ENCODE measurements around the gene PREX1. TPM values are rescaled to one million over a fixed set of nuclear protein-coding genes. Genes with fewer than 3 reads are reported as not detected.

PREX1 gene
- total RNA-seq, 1 donor from 2014 or later, result 66.0 TPM

DNA sequence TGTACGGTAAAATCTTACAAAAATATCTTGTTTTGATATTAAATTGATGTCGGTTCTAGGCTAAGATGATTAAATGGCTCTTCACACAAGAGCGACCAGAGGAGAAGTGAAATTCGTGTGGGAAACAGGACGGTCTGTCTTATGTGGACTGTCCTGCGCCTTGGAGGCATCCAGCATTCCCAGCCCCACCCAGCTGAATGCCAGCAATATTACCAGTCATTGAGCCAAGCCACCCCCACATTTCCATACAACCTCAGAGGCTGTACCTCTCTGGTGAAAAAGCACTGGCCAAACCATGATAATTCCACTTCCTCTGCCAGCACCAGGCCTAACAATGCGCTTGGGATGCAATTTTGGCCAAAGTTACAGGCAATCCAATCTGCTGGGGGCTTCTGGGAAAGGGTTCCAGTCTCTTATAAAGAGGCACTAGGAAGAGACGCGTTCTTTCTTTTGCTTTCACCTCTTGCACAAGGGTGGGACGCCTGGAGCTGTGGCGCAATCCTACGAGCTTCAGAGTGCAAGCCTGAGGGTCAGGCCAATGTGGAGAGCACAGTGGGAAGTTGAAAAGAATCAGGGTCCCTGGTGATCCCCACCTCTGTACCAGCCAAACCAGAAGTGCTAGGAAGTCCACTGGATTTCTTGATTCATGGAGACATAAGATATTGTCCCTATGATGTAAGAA is 213.1 kb downstream of the PREX1 start:
- ATAC-seq (no peak), DNase-seq (peak; percentile 45)
- no peak overlapping the region for H3K27ac ChIP-seq
- TF ChIP-seq, protein P1, sequence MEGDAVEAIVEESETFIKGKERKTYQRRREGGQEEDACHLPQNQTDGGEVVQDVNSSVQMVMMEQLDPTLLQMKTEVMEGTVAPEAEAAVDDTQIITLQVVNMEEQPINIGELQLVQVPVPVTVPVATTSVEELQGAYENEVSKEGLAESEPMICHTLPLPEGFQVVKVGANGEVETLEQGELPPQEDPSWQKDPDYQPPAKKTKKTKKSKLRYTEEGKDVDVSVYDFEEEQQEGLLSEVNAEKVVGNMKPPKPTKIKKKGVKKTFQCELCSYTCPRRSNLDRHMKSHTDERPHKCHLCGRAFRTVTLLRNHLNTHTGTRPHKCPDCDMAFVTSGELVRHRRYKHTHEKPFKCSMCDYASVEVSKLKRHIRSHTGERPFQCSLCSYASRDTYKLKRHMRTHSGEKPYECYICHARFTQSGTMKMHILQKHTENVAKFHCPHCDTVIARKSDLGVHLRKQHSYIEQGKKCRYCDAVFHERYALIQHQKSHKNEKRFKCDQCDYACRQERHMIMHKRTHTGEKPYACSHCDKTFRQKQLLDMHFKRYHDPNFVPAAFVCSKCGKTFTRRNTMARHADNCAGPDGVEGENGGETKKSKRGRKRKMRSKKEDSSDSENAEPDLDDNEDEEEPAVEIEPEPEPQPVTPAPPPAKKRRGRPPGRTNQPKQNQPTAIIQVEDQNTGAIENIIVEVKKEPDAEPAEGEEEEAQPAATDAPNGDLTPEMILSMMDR (IDR thresholded peaks at IDR 0.05), result no peak
- no peak overlapping the region for H3K4me3 ChIP-seq
- H3K27me3 ChIP-seq, result no peaks in the 10 kb centered on the region
- H3K4me1 ChIP-seq, result peaks cover under 1% of the 10 kb centered on the region
- intact Hi-C loops (cut with DNase I), result no loop called here
- H3K36me3 ChIP-seq, result no peaks in the 10 kb centered on the region
- H3K9me3 ChIP-seq, result no peaks in the 10 kb centered on the region

DNA sequence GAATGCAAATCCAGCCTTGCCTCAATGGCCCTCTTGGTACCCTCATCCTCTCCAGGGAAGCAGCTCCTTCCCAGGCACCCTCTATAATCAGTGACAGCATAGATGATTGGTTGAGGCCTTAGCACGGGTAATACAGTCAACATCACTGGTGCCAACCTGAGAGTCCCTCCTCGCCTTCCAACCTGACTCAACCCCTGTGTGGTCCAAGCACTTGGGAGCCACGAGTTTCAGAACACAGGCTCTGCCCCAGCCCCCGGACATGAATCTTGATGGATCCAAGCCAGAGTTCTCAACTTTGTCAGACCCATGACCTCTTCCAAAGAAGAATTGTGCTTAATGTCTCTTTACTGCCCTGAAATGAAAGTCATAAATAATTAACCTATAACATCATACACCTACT is 213.9 kb downstream of the PREX1 start:
- peak; percentile 23 for DNase-seq
- ATAC-seq, result no peak
- Histone ChIP-seq H3K27ac (no peak overlapping the region), H3K4me1 (no peaks in the 10 kb centered on the region), H3K27me3 (no peaks in the 10 kb centered on the region), H3K4me3 (no peak overlapping the region), H3K36me3 (no peaks in the 10 kb centered on the region), H3K9me3 (no peaks in the 10 kb centered on the region)
- TF ChIP-seq, protein P1 (IDR thresholded peaks at IDR 0.05), result no peak
- intact Hi-C loops (cut with DNase I), result no loop called here

DNA sequence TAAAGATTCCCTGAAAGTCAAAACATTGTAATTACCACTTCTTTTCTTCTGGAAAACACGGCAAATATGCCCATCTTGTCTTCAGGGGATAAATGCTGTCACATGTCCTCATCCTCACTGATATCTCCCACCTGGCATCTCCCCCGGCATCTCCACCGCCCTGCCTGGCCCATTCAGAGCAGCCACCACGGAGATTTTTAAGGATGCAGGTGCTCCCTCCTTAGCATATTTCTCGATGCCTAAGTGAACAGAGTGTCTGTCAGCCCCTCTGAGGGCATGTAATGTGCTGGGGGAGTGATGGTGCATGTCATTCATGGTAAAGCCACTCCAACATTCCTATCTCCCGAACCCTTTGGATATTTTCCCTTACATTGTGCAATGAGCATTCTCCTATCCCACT is 215.5 kb downstream of the PREX1 start:
- no peaks in the 10 kb centered on the region for H3K4me1 ChIP-seq
- no peaks in the 10 kb centered on the region for H3K27me3 ChIP-seq
- no peak for DNase-seq
- H3K9me3 ChIP-seq, result no peaks in the 10 kb centered on the region
- intact Hi-C loops (cut with DNase I), result no loop called here
- no peaks in the 10 kb centered on the region for H3K36me3 ChIP-seq
- TF ChIP-seq, protein P1 (IDR thresholded peaks at IDR 0.05), result no peak
- H3K4me3 ChIP-seq, result no peak overlapping the region
- ATAC-seq, result no peak
- no peak overlapping the region for H3K27ac ChIP-seq

DNA sequence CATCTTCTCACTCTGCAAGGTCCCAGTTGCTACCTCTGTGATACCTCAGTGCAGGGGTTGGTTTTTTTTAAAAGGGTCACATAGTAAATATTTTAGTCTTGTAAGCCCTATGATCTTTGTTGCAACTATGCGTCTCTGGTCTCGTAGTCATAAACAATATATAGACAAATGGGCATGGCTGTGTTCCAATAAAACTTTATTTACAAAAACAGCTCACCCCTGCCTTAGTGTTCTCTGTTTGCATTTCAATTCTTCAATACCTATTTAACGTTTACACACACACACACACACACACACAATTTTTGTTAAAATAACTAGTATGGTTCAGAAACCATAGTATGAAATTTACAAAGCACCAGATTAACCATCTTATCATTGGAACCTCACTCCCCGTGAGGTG is 216.8 kb downstream of the PREX1 start:
- H3K4me3 ChIP-seq, result no peak overlapping the region
- TF ChIP-seq, protein P1 (IDR thresholded peaks at IDR 0.05), result no peak
- DNase-seq (no peak), ATAC-seq (no peak)
- H3K36me3 ChIP-seq, result no peaks in the 10 kb centered on the region
- no peaks in the 10 kb centered on the region for H3K9me3 ChIP-seq
- no peaks in the 10 kb centered on the region for H3K4me1 ChIP-seq
- H3K27ac ChIP-seq, result no peak overlapping the region
- peaks cover 2% of the 10 kb centered on the region for H3K27me3 ChIP-seq
- intact Hi-C loops (cut with DNase I), result no loop called here

DNA sequence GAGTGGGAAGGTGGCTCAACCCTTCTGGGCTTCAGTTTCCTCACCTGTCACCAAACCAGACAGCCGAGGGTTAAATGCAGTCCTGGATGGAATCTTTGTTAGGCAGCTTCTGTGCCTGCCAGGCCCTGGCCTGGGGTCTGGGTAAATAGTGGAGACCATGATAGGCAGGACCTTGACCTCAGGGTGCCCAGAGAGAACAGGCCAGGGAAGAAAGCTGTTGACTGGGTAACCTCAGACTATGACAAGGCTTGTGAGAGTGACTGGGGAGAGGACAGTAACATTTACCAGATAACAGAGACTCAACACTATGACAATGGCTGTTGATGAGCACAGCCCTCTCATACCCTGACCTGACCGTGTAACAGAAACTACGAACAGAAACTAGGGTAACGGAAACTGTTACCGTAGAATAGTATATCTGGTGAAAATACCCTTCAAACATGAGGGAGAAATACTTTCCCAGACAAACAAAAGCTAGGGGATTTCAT is 218.3 kb downstream of the PREX1 start:
- Histone ChIP-seq H3K4me3 (no peak overlapping the region), H3K4me1 (no peaks in the 10 kb centered on the region), H3K9me3 (no peaks in the 10 kb centered on the region), H3K36me3 (no peaks in the 10 kb centered on the region), H3K27ac (no peak overlapping the region), H3K27me3 (peaks cover 11% of the 10 kb centered on the region)
- DNase-seq (no peak), ATAC-seq (no peak)
- intact Hi-C loops (cut with DNase I), result no loop called here
- TF ChIP-seq, protein P1 (IDR thresholded peaks at IDR 0.05), result no peak

Data from upper lobe of right lung (tissue), 1 donor.